GM12801 (cell line): ENCODE results near the gene SLC5A11.

Experiments used
- TF ChIP-seq, protein P1 (sequence below): IDR thresholded peaks from one replicate; pipeline ENCODE4 v1.5.1; 2011; ENCODE audit warnings: control low read depth; ENCODE audit not compliant: insufficient read length; ENCODE audit errors: extremely low read depth

SLC5A11 gene

DNA sequence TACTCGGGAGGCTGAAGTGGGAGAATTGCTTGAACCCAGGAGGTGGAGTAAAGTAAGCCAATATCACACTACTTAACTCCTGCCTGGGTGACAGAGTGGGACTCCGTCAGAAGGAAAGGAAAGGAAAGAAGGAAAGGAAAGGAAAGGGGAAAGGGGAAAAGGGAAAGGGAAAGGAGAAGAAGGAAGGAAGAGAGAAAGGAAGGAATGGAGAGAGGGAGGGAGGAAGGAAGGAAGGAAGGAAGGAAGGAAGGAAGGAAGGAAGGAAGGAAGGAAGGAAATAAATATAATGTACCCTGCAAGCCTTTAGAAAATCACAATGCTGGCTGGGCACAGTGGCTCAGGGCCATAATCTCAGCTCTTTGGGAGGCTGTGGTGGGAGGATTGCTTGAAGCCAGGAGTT is 27.3 kb downstream of the SLC5A11 start:
- TF ChIP-seq, protein P1, sequence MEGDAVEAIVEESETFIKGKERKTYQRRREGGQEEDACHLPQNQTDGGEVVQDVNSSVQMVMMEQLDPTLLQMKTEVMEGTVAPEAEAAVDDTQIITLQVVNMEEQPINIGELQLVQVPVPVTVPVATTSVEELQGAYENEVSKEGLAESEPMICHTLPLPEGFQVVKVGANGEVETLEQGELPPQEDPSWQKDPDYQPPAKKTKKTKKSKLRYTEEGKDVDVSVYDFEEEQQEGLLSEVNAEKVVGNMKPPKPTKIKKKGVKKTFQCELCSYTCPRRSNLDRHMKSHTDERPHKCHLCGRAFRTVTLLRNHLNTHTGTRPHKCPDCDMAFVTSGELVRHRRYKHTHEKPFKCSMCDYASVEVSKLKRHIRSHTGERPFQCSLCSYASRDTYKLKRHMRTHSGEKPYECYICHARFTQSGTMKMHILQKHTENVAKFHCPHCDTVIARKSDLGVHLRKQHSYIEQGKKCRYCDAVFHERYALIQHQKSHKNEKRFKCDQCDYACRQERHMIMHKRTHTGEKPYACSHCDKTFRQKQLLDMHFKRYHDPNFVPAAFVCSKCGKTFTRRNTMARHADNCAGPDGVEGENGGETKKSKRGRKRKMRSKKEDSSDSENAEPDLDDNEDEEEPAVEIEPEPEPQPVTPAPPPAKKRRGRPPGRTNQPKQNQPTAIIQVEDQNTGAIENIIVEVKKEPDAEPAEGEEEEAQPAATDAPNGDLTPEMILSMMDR: no peak

DNA sequence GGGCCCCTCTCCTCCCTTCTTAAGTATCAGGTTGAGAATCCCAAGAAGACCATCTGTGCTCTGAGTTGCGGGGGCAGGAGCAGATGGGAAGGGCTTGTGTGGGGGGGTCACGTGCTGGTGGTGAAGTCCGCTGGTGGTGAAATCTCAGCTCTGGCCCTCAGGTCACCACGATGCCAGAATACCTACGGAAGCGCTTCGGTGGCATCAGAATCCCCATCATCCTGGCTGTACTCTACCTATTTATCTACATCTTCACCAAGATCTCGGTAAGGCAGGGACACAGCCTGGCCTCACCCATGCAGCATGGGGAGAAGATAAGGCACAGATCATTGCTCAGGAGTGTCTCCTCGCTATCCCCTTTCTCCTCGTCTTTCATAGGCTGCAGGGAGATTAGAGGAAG is 29.7 kb downstream of the SLC5A11 start:
- TF ChIP-seq, protein P1: no peak

DNA sequence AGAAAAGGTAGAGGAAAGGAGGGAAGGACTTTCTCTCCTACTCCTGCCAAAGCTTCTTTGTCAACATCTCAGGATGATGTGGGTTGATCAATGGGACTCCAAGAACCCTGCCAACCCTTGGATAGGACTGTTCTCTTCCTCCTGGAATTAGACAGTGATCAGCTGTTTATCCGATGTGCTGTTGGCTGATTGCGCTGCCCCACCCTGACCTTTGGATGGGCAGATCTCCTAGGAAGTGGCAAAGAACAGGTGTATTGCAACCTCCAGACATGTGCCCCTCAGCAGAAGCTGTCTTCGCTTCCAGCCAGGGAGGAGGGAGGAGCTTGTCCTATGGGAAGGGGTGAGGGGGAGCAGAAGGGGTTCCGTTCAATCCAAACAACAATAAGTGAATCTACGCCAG is 30.5 kb downstream of the SLC5A11 start:
- TF ChIP-seq, protein P1: no peak

DNA sequence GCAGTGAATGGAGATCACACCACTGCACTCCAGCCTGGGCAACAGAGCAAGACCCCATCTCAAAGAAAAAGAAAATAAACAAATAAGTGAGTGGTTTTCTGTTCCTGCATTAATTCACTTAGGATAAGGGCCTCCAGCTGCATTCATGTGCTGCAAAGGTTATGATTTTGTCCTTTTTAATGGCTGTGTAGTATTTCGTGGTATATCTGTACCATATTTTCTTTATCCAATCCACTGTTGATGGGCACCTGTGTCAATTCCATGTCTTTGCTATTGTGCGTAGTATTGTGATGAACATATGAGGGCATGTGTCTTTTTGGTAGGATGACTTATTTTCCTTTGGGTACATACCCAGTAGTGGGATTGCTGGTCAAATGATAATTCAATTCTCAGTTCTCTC is 33.9 kb downstream of the SLC5A11 start:
- TF ChIP-seq, protein P1: no peak

DNA sequence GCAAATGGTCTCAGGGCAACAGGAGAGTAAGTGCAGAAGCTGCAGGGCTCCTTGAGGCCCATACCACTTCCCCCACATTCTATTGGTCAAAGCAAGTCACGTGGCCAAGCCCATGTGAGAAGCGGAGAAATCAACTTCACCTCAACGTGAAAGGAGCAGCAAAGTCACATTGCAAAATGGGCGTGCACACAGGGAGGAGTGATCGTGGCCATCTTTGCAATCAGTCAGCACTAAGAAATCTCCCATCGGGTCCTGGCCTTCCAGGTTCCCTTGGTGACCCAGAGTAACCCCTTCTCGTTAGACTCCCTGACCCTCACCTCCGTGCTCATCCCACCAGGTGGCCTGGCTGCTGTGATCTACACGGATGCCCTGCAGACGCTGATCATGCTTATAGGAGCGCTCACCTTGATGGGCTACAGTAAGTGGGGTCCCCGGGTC is 38.0 kb downstream of the SLC5A11 start:
- TF ChIP-seq, protein P1: no peak

DNA sequence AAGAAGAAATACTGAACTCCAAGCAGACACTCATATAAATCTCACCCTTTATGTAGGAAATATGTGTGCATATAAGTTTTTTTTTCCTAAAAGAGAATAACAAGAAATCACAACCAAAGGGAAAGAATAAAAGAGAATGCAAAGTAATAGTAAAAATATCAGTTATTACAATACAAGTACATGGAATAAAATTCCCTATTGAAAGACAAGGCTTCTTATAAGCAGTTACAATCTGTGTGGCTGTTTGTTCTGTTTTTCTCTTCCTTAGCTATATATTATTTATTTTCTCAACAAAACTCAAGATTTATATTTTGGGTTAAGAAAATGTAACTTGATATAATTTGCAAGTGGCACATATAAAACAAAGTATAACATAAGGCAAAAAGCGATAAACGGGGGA is 41.7 kb downstream of the SLC5A11 start:
- TF ChIP-seq, protein P1: no peak

DNA sequence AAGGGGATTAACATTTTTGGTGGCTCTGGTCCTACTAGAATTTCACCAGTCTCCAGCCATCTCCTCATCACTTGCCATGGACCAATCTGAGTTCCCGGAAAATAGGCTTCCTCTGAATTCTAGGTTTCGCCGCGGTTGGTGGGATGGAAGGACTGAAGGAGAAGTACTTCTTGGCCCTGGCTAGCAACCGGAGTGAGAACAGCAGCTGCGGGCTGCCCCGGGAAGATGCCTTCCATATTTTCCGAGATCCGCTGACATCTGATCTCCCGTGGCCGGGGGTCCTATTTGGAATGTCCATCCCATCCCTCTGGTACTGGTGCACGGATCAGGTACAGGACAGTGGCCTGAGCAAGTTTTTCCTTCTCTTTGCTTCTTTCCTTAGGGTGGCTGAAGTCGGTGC is 45.0 kb downstream of the SLC5A11 start:
- TF ChIP-seq, protein P1: no peak

DNA sequence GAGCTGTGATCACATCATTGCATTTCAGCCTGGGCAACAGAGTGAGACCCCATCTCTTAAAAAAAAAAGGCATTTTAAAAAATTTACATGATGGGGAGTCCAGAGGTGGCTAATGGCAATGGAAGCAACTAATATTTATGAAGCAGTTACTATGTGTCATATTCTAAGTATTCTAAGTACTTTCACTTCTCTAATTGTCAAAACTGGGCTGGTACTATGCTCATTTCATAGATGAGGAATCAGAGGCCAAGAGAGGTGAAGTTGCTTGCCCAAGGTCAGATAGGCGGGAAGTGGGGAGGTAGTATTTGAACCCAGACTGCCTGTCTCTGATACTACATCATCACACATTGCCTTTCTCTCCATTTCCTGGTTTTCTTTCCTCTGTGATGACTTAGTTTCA is 50.7 kb downstream of the SLC5A11 start:
- TF ChIP-seq, protein P1: no peak
